ENCODE results near the gene KSR1. TPM values are rescaled to one million over a fixed set of nuclear protein-coding genes. Genes with fewer than 3 reads are reported as not detected.

Gene KSR1
- total RNA-seq, 1 experiment from 2014 or later = 4.5 TPM

DNA sequence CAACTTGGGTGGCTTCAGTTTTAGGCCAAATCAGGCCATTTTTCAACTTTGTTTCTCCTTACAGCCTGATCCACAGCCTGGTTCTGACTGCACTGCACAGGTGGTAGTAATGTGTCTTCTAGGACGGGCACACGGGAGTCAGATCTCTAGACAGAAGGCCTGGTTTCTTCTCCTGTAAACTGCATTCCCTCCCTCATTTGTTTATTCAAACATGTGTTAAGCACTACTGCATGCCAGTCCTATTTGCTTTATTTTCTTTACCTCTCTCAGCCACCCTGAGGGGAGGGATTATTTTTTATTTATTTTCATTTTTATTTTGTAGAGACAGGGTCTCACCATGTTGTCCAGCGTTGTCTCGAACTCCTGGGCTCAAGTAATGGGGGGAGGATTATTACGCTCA lies 6.3 kb upstream of the KSR1 start:
- H3K4me1 Mint-ChIP-seq (ENCODE audit: low read depth, unreplicated experiment) = peaks cover 4% of the 10 kb centered on the region
- H3K27me3 Mint-ChIP-seq (ENCODE audit: unreplicated experiment) = peaks cover 68% of the 10 kb centered on the region
- CTCF ChIA-PET = no interaction called here
- no peak for DNase-seq
- H3K27ac Mint-ChIP-seq (ENCODE audit: unreplicated experiment) = no peak overlapping the region
- no peaks in the 10 kb centered on the region for H3K9me3 Mint-ChIP-seq (ENCODE audit: low read depth, unreplicated experiment)
- intact Hi-C loops (cut with micrococcal nuclease; ENCODE audit: unreplicated experiment) = loop anchor here (10.0 kb wide), 2 partner anchors 95 to 155 kb away; no protein-coding TSS in a partner anchor
- BruUV-seq (replicated peaks) = no TSS peak
- H3K36me3 Mint-ChIP-seq (ENCODE audit: insufficient read depth, unreplicated experiment) = no peaks in the 10 kb centered on the region
- no peak overlapping the region for H3K4me3 Mint-ChIP-seq (ENCODE audit: low read depth, unreplicated experiment)
- no peak for TF ChIP-seq CTCF (IDR thresholded peaks at IDR 0.05; ENCODE audit: unreplicated experiment)

GRCh38 chr17:27450416-27450815 lies 5.8 kb upstream of the KSR1 start:
- Mint-ChIP-seq H3K27ac (ENCODE audit: unreplicated experiment) (no peak overlapping the region), H3K9me3 (ENCODE audit: low read depth, unreplicated experiment) (no peaks in the 10 kb centered on the region), H3K4me3 (ENCODE audit: low read depth, unreplicated experiment) (no peak overlapping the region), H3K36me3 (ENCODE audit: insufficient read depth, unreplicated experiment) (no peaks in the 10 kb centered on the region), H3K27me3 (ENCODE audit: unreplicated experiment) (peaks cover 71% of the 10 kb centered on the region), H3K4me1 (ENCODE audit: low read depth, unreplicated experiment) (peaks cover 8% of the 10 kb centered on the region)
- intact Hi-C loops (cut with micrococcal nuclease; ENCODE audit: unreplicated experiment) = loop anchor here (10.0 kb wide), 2 partner anchors 96 to 154 kb away; no protein-coding TSS in a partner anchor
- TF ChIP-seq CTCF (IDR thresholded peaks at IDR 0.05; ENCODE audit: unreplicated experiment) = no peak
- CTCF ChIA-PET = interaction anchor here (0.7 kb wide), 2 partner anchors 12 to 430 kb away, joined by 3 read pairs; no protein-coding TSS in a partner anchor
- no TSS peak for BruUV-seq (replicated peaks)
- DNase-seq = no peak

DNA sequence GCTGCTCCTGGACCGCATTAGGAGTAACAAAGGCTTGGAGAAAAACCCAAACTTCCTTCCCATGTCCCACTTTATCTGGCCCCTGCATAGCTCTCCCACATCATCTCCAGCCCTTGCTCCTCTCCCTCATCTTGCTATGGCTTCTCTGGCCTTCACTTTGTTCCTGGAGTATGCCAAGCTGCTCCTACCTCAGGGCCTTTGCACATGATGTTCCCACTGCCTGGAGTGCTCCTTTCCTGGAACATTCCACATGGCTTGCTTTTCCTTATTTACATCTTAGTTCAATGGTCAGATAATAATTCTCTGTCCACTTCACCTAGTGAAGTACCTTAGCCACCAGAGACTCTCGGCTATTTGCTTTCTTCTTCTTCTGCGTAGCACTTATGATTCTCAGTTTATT lies 4.3 kb upstream of the KSR1 start:
- Mint-ChIP-seq H3K27ac (ENCODE audit: unreplicated experiment) (no peak overlapping the region), H3K4me1 (ENCODE audit: low read depth, unreplicated experiment) (peaks cover 11% of the 10 kb centered on the region), H3K9me3 (ENCODE audit: low read depth, unreplicated experiment) (no peaks in the 10 kb centered on the region), H3K27me3 (ENCODE audit: unreplicated experiment) (peaks cover 66% of the 10 kb centered on the region), H3K36me3 (ENCODE audit: insufficient read depth, unreplicated experiment) (peaks cover 8% of the 10 kb centered on the region), H3K4me3 (ENCODE audit: low read depth, unreplicated experiment) (no peak overlapping the region)
- no TSS peak for BruUV-seq (replicated peaks)
- no peak for DNase-seq
- intact Hi-C loops (cut with micrococcal nuclease; ENCODE audit: unreplicated experiment) = loop anchor here (10.0 kb wide), 2 partner anchors 97 to 153 kb away; no protein-coding TSS in a partner anchor
- TF ChIP-seq CTCF (IDR thresholded peaks at IDR 0.05; ENCODE audit: unreplicated experiment) = no peak
- CTCF ChIA-PET = no interaction called here

DNA sequence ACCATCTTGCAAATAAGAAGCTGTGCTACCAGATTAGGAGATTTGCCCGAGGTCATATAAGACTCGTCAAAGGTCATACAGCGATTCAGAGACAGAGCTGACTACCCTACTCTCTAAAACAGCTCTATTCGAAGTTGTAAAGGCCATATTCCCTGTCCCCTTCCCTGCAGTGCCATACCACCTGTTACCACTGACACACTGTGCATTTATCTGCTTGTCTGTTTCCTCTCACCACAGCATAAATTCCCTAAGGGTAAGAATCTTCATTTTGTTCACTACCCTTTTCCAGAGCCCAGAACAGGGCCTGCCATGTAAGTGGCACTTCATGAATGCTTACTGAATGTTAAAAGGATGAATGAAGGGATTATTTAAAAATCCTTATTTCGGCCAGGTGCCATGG lies 3.4 kb upstream of the KSR1 start:
- H3K4me1 Mint-ChIP-seq (ENCODE audit: low read depth, unreplicated experiment) = peaks cover 18% of the 10 kb centered on the region
- H3K27me3 Mint-ChIP-seq (ENCODE audit: unreplicated experiment) = peaks cover 75% of the 10 kb centered on the region
- peaks cover 13% of the 10 kb centered on the region for H3K36me3 Mint-ChIP-seq (ENCODE audit: insufficient read depth, unreplicated experiment)
- DNase-seq = no peak
- H3K4me3 Mint-ChIP-seq (ENCODE audit: low read depth, unreplicated experiment) = no peak overlapping the region
- CTCF ChIA-PET = interaction anchor here (0.6 kb wide), 1 partner anchor 449 kb away, joined by 4 read pairs; no protein-coding TSS in a partner anchor
- intact Hi-C loops (cut with micrococcal nuclease; ENCODE audit: unreplicated experiment) = loop anchor here (10.0 kb wide), 2 partner anchors 98 to 152 kb away; no protein-coding TSS in a partner anchor
- no peak overlapping the region for H3K27ac Mint-ChIP-seq (ENCODE audit: unreplicated experiment)
- no peak for TF ChIP-seq CTCF (IDR thresholded peaks at IDR 0.05; ENCODE audit: unreplicated experiment)
- H3K9me3 Mint-ChIP-seq (ENCODE audit: low read depth, unreplicated experiment) = no peaks in the 10 kb centered on the region
- BruUV-seq (replicated peaks) = no TSS peak
